ENCODE measurements around the gene S100A9. TPM values are rescaled to one million over a fixed set of nuclear protein-coding genes. Genes with fewer than 3 reads are reported as not detected.

Gene S100A9
- total and polyA plus RNA-seq, 2 of the 8 experiments (the other 6 are each of a cell fraction or from before 2014, with no cell fraction given) = not detected

- no peak for TF ChIP-seq CTCF (IDR thresholded peaks at IDR 0.05; ENCODE audit: control extremely low read depth in 1 of 3, insufficient read depth in 1 of 3, low read depth in 1 of 3, low read length in 3 of 3)
- no peak for TF ChIP-seq MAFK (IDR thresholded peaks at IDR 0.05; ENCODE audit: low read depth, low read length)
- TF ChIP-seq SP2 (IDR thresholded peaks at IDR 0.05; ENCODE audit: low read length) = no peak
- no peak for TF ChIP-seq TEAD4 (IDR thresholded peaks at IDR 0.05; ENCODE audit: low read depth, low read length)
- TF ChIP-seq USF2 (IDR thresholded peaks at IDR 0.05; ENCODE audit: low read length) = no peak
- TF ChIP-seq BACH1 (IDR thresholded peaks at IDR 0.05; ENCODE audit: low read length) = no peak
Observed at GRCh38 chr1:153347856-153348255, 9.8 kb upstream of the S100A9 start (continued).
